Upper lobe of left lung (tissue), 4 donors: ENCODE results near the gene APCDD1.

ENCODE experiments used
- EP300 ChIP-seq, 4 donors: sonication (generic); formaldehyde crosslinking; IDR thresholded peaks; one replicate each; pipeline ENCODE4 v1.5.1; 2017; ENCODE audit warnings: antibody characterized with exemption in 4 of 4, control low read depth in 2 of 4
- POLR2A ChIP-seq, 4 donors: fragments of 450-650 bp; IDR thresholded peaks; one replicate each; pipeline ENCODE4 v1.5.1; 2016 to 2017; ENCODE audit warnings: antibody characterized with exemption in 4 of 4, mild to moderate bottlenecking in 2 of 4
- POLR2AphosphoS5 ChIP-seq, 2 donors: sonication (generic); formaldehyde crosslinking; IDR thresholded peaks; one replicate each; pipeline ENCODE4 v1.5.1; 2017; ENCODE audit warnings: antibody characterized with exemption in 2 of 2
- TF ChIP-seq, protein P1 (sequence below), 6 experiments: fragments of 450-650 bp in 4 of 6; fragments of 200-600 bp in 2 of 6; sonication (generic) in 2 of 6; IDR thresholded peaks; one replicate each; pipeline ENCODE4 v1.5.1; 2016 to 2019; ENCODE audit warnings: antibody characterized with exemption in 6 of 6

- TF ChIP-seq, protein P1, sequence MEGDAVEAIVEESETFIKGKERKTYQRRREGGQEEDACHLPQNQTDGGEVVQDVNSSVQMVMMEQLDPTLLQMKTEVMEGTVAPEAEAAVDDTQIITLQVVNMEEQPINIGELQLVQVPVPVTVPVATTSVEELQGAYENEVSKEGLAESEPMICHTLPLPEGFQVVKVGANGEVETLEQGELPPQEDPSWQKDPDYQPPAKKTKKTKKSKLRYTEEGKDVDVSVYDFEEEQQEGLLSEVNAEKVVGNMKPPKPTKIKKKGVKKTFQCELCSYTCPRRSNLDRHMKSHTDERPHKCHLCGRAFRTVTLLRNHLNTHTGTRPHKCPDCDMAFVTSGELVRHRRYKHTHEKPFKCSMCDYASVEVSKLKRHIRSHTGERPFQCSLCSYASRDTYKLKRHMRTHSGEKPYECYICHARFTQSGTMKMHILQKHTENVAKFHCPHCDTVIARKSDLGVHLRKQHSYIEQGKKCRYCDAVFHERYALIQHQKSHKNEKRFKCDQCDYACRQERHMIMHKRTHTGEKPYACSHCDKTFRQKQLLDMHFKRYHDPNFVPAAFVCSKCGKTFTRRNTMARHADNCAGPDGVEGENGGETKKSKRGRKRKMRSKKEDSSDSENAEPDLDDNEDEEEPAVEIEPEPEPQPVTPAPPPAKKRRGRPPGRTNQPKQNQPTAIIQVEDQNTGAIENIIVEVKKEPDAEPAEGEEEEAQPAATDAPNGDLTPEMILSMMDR (IDR thresholded peaks at IDR 0.05) = no peak
- no peak for TF ChIP-seq POLR2A (IDR thresholded peaks at IDR 0.05)
- TF ChIP-seq POLR2AphosphoS5 (IDR thresholded peaks at IDR 0.05) = no peak
- TF ChIP-seq EP300 (IDR thresholded peaks at IDR 0.05) = no peak
These were observed 64.9 kb downstream of the APCDD1 start for GRCh38 chr18:10519366-10519765.
